Tibial nerve (tissue), 4 donors: Measurements from ENCODE around the gene TEKT1.

Experiments used
- EP300 ChIP-seq, 2 donors: sonication (generic); formaldehyde crosslinking; IDR thresholded peaks; one replicate each; pipeline ENCODE4 v1.6.1; 2017; ENCODE audit warnings: antibody characterized with exemption in 2 of 2, mild to moderate bottlenecking in 1 of 2
- POLR2A ChIP-seq, 2 donors: fragments of 450-650 bp; IDR thresholded peaks; one replicate each; pipeline ENCODE4 v1.6.1; 2017; ENCODE audit warnings: antibody characterized with exemption in 2 of 2, mild to moderate bottlenecking in 2 of 2, moderate library complexity in 2 of 2
- TF ChIP-seq, protein P1 (sequence below), 5 experiments: fragments of 200-600 bp in 3 of 5; fragments of 450-650 bp in 2 of 5; sonication (generic) in 3 of 5; IDR thresholded peaks; one replicate each; pipeline ENCODE4 v1.5.1; 2016 to 2019; ENCODE audit warnings: antibody characterized with exemption in 5 of 5, mild to moderate bottlenecking in 3 of 5, moderate library complexity in 2 of 5

DNA sequence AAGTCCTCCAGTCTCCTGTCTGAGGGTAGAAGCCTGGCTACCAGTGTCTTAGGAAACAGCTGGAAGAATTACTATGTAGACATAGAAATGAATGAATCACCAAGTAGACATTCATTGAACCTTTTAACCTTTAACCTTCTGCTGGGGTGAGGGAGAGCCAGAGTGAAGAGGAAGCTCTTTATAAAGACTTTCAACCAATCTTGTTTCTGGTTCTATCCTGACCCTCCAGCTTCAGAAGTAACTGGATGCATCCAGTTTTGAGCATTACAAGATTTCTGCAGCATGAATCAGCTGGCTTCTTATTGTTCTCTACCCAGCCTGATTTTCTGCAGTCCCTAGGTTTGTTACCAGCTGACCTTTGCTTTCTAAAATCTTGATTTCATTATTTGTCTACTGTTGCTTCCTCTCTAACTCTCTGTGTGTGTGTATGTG is 8.5 kb downstream of the TEKT1 start:
- TF ChIP-seq, protein P1, sequence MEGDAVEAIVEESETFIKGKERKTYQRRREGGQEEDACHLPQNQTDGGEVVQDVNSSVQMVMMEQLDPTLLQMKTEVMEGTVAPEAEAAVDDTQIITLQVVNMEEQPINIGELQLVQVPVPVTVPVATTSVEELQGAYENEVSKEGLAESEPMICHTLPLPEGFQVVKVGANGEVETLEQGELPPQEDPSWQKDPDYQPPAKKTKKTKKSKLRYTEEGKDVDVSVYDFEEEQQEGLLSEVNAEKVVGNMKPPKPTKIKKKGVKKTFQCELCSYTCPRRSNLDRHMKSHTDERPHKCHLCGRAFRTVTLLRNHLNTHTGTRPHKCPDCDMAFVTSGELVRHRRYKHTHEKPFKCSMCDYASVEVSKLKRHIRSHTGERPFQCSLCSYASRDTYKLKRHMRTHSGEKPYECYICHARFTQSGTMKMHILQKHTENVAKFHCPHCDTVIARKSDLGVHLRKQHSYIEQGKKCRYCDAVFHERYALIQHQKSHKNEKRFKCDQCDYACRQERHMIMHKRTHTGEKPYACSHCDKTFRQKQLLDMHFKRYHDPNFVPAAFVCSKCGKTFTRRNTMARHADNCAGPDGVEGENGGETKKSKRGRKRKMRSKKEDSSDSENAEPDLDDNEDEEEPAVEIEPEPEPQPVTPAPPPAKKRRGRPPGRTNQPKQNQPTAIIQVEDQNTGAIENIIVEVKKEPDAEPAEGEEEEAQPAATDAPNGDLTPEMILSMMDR (IDR thresholded peaks at IDR 0.05), result no peak
- no peak for TF ChIP-seq POLR2A (IDR thresholded peaks at IDR 0.05)
- TF ChIP-seq EP300 (IDR thresholded peaks at IDR 0.05), result no peak
